GM12878 (cell line): ENCODE results near the gene LRP4. TPM values are rescaled to one million over a fixed set of nuclear protein-coding genes. Genes with fewer than 3 reads are reported as not detected.

Experiments
- ATAC-seq: fragments of 200-7000 bp; cut with Tn5 transposase; 3 replicates; pipeline ENCODE4 v1.9.1; 2020; ENCODE audit warnings: mild to moderate bottlenecking, moderate library complexity
- BruUV-seq: library from RNA; stranded (reverse); fragments of 400-500 nt; replicated peaks from 2 replicates; lab custom pipeline; 2021; lab: Mats Ljungman, UMichigan
- CTCF ChIA-PET: fragments of 300-600 bp; sonication (Branson Sonifier 250); formaldehyde crosslinking; extraction: SDS; loops from one replicate; lab custom pipeline; 2021; ENCODE audit warnings: inconsistent platforms; lab: Yijun Ruan, JAX
- POLR2A ChIA-PET: fragments of 350-600 bp; formaldehyde crosslinking; extraction: SDS; loops from one replicate; lab custom pipeline; 2021; ENCODE audit warnings: inconsistent platforms; lab: Charles Lee
- RAD21 ChIA-PET: fragments of 300-600 bp; sonication (Branson Sonifier 250); formaldehyde crosslinking; loops from one replicate; lab custom pipeline; 2023; ENCODE audit warnings: antibody characterized with exemption; ENCODE audit not compliant: unreplicated experiment; lab: Charles Lee
- SMC1A ChIA-PET: fragments of 300-600 bp; sonication (Branson Sonifier 250); formaldehyde crosslinking; loops from one replicate; lab custom pipeline; 2023; ENCODE audit not compliant: unreplicated experiment, uncharacterized antibody; lab: Charles Lee
- DNase-seq: peaks from one replicate; pipeline ENCODE4 v3.0.0-alpha.2; 2011; ENCODE audit warnings: low read depth, low spot score
- FAIRE-seq: peaks from 3 replicates; lab custom pipeline; 2011; peaks lifted over from hg19 to GRCh38; lab: Jason Lieb, UNC
- H2AFZ ChIP-seq: 2 replicates; pipeline ENCODE4 v1.6.0; 2011; ENCODE audit warnings: low read depth, low read length, control low read depth; ENCODE audit not compliant: control insufficient read depth
- H3K27ac ChIP-seq: 2 replicates; pipeline ENCODE4 v1.5.1; 2011; ENCODE audit warnings: control low read depth; ENCODE audit not compliant: control insufficient read depth, insufficient read depth
- H3K27me3 ChIP-seq, 2 experiments: replicated peaks in 1 of 2; 2 replicates each; pipeline versions ENCODE4 v1.6.0 to v1.6.1; 2011; ENCODE audit warnings: low read length in 1 of 2; ENCODE audit not compliant: control insufficient read depth in 2 of 2, insufficient read depth in 2 of 2
- H3K36me3 ChIP-seq, 2 experiments: 2 replicates each; pipeline ENCODE4 v1.5.1; 2011; ENCODE audit warnings: low read length in 1 of 2; ENCODE audit not compliant: control insufficient read depth in 2 of 2, insufficient read depth in 2 of 2
- H3K4me1 ChIP-seq: 2 replicates; pipeline ENCODE4 v1.6.1; 2011; ENCODE audit warnings: mild to moderate bottlenecking, low read length, moderate library complexity, mixed read lengths; ENCODE audit not compliant: control insufficient read depth, insufficient read depth
- H3K4me2 ChIP-seq: 2 replicates; pipeline ENCODE4 v1.6.0; 2011; ENCODE audit warnings: control low read depth; ENCODE audit not compliant: control insufficient read depth, insufficient read depth
- H3K4me3 ChIP-seq: fragments of 200-600 bp; sonication (generic); 2 replicates; pipeline ENCODE4 v1.5.1; 2016
- H3K79me2 ChIP-seq: 2 replicates; pipeline ENCODE4 v1.6.0; 2011; ENCODE audit warnings: low read length; ENCODE audit not compliant: control insufficient read depth, insufficient read depth
- H3K9ac ChIP-seq: 2 replicates; pipeline ENCODE4 v1.8.0; 2011; ENCODE audit warnings: low read length, control low read depth, mixed read lengths; ENCODE audit not compliant: control insufficient read depth, insufficient read depth
- H3K9me3 ChIP-seq: replicated peaks from 3 replicates; pipeline ENCODE4 v1.5.1; 2011; ENCODE audit warnings: mild to moderate bottlenecking, low read length; ENCODE audit not compliant: control insufficient read depth, insufficient read depth
- H4K20me1 ChIP-seq: 2 replicates; pipeline ENCODE4 v1.6.0; 2011; ENCODE audit not compliant: control insufficient read depth, insufficient read depth
- CHD2 ChIP-seq: IDR thresholded peaks from 2 replicates; pipeline ENCODE4 v1.6.1; 2011; ENCODE audit warnings: low read depth, low read length, improper control_type of control experiment, borderline replicate concordance
- CREM ChIP-seq: IDR thresholded peaks from 2 replicates; pipeline ENCODE4 v1.6.1; 2014; ENCODE audit warnings: antibody characterized with exemption, low read depth
- NR2C1 ChIP-seq: fragments of 450-650 bp; IDR thresholded peaks from 2 replicates; pipeline ENCODE4 v1.6.1; 2017; ENCODE audit warnings: antibody characterized with exemption, mild to moderate bottlenecking, moderate library complexity
- NRF1 ChIP-seq: conservative IDR thresholded peaks from 2 replicates; pipeline ENCODE4 v1.6.1; 2011; ENCODE audit warnings: mild to moderate bottlenecking, low read depth, low read length, improper control_type of control experiment
- RELA ChIP-seq: fragments of 450-650 bp; IDR thresholded peaks from 2 replicates; pipeline ENCODE4 v1.8.0; 2014; ENCODE audit warnings: borderline replicate concordance; ENCODE audit not compliant: partially characterized antibody
- SPI1 ChIP-seq: IDR thresholded peaks from 2 replicates; pipeline ENCODE4 v1.6.1; 2011; ENCODE audit warnings: low read depth, mild to moderate bottlenecking, low read length, moderate library complexity, borderline replicate concordance; ENCODE audit not compliant: insufficient read depth
- YBX1 ChIP-seq: fragments of 450-650 bp; IDR thresholded peaks from 2 replicates; pipeline ENCODE4 v1.6.1; 2016; ENCODE audit warnings: antibody characterized with exemption
- WGBS: methylation state at CpG from one replicate; pipeline ENCODE4 v1.1.6; 2016; ENCODE audit warnings: low lambda C conversion rate; ENCODE audit not compliant: insufficient replicate concordance, insufficient coverage; ENCODE audit errors: missing lambda C conversion rate; 5-methylcytosine and 5-hydroxymethylcytosine counted together
- in situ Hi-C: fragments of 300-500 bp; cut with MboI; formaldehyde crosslinking; loops from 9 replicates; pipeline ENCODE4 v1.14.3; 2018; ENCODE audit warnings: mixed read lengths
- intact Hi-C: fragments of 100-400 bp; cut with micrococcal nuclease; formaldehyde crosslinking; loops from one replicate; pipeline ENCODE4 v1.14.2; 2022; ENCODE audit not compliant: unreplicated experiment
- polyA plus RNA-seq, 11 experiments: library from polyadenylated mRNA; depleted of rRNA in 4 of 11; unstranded in 6 of 11; stranded (reverse) in 5 of 11; fragments of >200 nt; fragmentation: Nextera tagmentation in 4 of 11; fragmentation: Illumina TruSeq in 1 of 11; extraction: Ambion mirVana in 4 of 11; extraction: Trizol in 1 of 11; gene quantifications; 1 replicate in 1 of 11; 2 replicates in 10 of 11; pipeline versions ENCODE4 v1.2.1 to v1.2.3, GENCODE V29; 2011 to 2016; ENCODE audit warnings: inconsistent platforms in 2 of 11, missing spikeins in 2 of 11, low read depth in 1 of 11
- total RNA-seq, 4 experiments: library from RNA; depleted of rRNA in 3 of 4; stranded (reverse); fragments of >200 nt in 3 of 4; fragmentation: Illumina TruSeq in 1 of 4; extraction: Trizol in 1 of 4; gene quantifications; 2 replicates each; pipeline versions ENCODE4 v1.2.1 to v1.2.3, GENCODE V29; 2013 to 2021
- TF ChIP-seq, protein P1 (sequence below): fragments of 450-650 bp; IDR thresholded peaks from 2 replicates; pipeline ENCODE4 v1.6.1; 2017; ENCODE audit warnings: mild to moderate bottlenecking

LRP4 gene
- total and polyA plus RNA-seq, 10 of the 15 experiments (the other 5 are each of a cell fraction or from before 2014, with no cell fraction given), result under 0.01 to 0.06 (median 0.03) TPM; not detected in 6

GRCh38 chr11:46832511-46833214 lies 85.7 kb downstream of the LRP4 start (continued):
- TF ChIP-seq CREM, result no peak
- no peak for TF ChIP-seq SPI1
- no peak for TF ChIP-seq YBX1
- no peak for TF ChIP-seq RELA

DNA sequence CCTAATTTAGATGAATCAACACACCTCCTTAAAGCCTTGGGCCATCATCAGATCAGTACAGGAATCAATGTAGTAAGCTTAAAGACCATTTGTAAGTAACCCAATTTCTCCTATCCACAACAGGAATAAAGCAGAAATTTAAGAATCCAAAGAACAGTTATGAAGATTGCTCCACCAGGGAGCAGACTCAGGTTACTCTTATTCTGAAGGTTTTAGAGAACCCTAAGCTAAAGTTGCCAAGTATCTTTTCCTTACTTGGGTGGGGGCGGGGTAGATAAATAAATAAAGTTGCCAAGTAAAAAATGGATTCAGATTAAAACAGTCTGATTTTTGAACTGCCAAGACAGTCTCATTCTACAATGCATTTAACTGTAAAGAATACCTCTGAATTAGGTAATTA lies 90.4 kb downstream of the LRP4 start:
- H3K27me3 ChIP-seq, result no peaks in the 10 kb centered on the region
- SMC1A ChIA-PET, result interaction anchor here (0.6 to 1.7 kb wide), 3 partner anchors 16 to 42 kb away, joined by 3 to 5 read pairs (median 4); no protein-coding TSS in a partner anchor
- TF ChIP-seq CHD2, result no peak
- TF ChIP-seq NRF1, result no peak
- TF ChIP-seq NR2C1, result no peak
- no peak for TF ChIP-seq SPI1
- TF ChIP-seq, protein P1, sequence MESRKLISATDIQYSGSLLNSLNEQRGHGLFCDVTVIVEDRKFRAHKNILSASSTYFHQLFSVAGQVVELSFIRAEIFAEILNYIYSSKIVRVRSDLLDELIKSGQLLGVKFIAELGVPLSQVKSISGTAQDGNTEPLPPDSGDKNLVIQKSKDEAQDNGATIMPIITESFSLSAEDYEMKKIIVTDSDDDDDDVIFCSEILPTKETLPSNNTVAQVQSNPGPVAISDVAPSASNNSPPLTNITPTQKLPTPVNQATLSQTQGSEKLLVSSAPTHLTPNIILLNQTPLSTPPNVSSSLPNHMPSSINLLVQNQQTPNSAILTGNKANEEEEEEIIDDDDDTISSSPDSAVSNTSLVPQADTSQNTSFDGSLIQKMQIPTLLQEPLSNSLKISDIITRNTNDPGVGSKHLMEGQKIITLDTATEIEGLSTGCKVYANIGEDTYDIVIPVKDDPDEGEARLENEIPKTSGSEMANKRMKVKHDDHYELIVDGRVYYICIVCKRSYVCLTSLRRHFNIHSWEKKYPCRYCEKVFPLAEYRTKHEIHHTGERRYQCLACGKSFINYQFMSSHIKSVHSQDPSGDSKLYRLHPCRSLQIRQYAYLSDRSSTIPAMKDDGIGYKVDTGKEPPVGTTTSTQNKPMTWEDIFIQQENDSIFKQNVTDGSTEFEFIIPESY, result no peak
- FAIRE-seq, result no peak
- intact Hi-C loops (loop anchor here (2.0 kb wide), 1 partner anchor 19 kb away; the partner anchor contains the start of gene CKAP5), in situ Hi-C loops (no loop called here)
- CTCF ChIA-PET, result interaction anchor here (1.6 to 1.8 kb wide), 2 partner anchors 14 to 19 kb away, joined by 4 to 7 read pairs; no protein-coding TSS in a partner anchor
- H3K27ac ChIP-seq, result no peak overlapping the region
- H3K9ac ChIP-seq, result no peak overlapping the region
- H2AFZ ChIP-seq, result no peak overlapping the region
- no TSS peak for BruUV-seq
- peaks cover 87% of the 10 kb centered on the region for H3K79me2 ChIP-seq
- H3K4me2 ChIP-seq, result no peak overlapping the region
- H3K4me1 ChIP-seq, result peaks cover 7% of the 10 kb centered on the region; the same call in 1 of the 2 replicates
- ATAC-seq, result no peak
- peaks cover 6% of the 10 kb centered on the region; the same call in 1 of the 2 replicates for H4K20me1 ChIP-seq
- POLR2A ChIA-PET, result interaction anchor here (0.6 to 1.0 kb wide), 2 partner anchors 11 to 14 kb away, joined by 4 read pairs; no protein-coding TSS in a partner anchor
- H3K9me3 ChIP-seq, result no peaks in the 10 kb centered on the region
- WGBS, result 86% methylated on average over 1 of the region's 1 CpG
- no peaks in the 10 kb centered on the region for H3K36me3 ChIP-seq
- H3K4me3 ChIP-seq, result no peak overlapping the region
- no peak for DNase-seq
- RAD21 ChIA-PET, result interaction anchor here (0.6 to 1.2 kb wide), 4 partner anchors 16 to 858 kb away, joined by 3 to 6 read pairs (median 4); no protein-coding TSS in a partner anchor
